Central memory CD8-positive, alpha-beta T cell (primary cell): ENCODE measurements around the gene HMGCS1.

Experiments
- ATAC-seq: fragments of 150-1000 bp; cut with Tn5 transposase; replicated peaks from 2 replicates; pipeline ENCODE4 v1.10.0; 2022; ENCODE audit warnings: mild to moderate bottlenecking, moderate FRiP score, moderate number of reproducible peaks; ENCODE audit not compliant: poor library complexity, severe bottlenecking; ENCODE audit errors: extremely low read depth
- DNase-seq, 2 donors: peaks; one replicate each; pipeline ENCODE4 v3.0.0; 2021; ENCODE audit warnings: low spot score in 2 of 2
- H3K27ac Mint-ChIP-seq: one replicate; pipeline ENCODE4 v1.8.0; 2022; ENCODE audit warnings: low read depth, mild to moderate bottlenecking, moderate library complexity, mixed read lengths
- H3K27me3 Mint-ChIP-seq: one replicate; pipeline ENCODE4 v1.8.0; 2022; ENCODE audit warnings: mixed read lengths
- H3K36me3 Mint-ChIP-seq: one replicate; pipeline ENCODE4 v1.8.0; 2022; ENCODE audit warnings: mild to moderate bottlenecking, moderate library complexity, mixed read lengths; ENCODE audit not compliant: insufficient read depth
- H3K4me1 Mint-ChIP-seq: one replicate; pipeline ENCODE4 v1.8.0; 2022; ENCODE audit warnings: mixed read lengths
- H3K4me3 Mint-ChIP-seq: one replicate; pipeline ENCODE4 v1.8.0; 2022; ENCODE audit warnings: mild to moderate bottlenecking, moderate library complexity, mixed read lengths
- H3K9me3 Mint-ChIP-seq: one replicate; pipeline ENCODE4 v1.8.0; 2022; ENCODE audit warnings: mixed read lengths

HMGCS1 gene

DNA sequence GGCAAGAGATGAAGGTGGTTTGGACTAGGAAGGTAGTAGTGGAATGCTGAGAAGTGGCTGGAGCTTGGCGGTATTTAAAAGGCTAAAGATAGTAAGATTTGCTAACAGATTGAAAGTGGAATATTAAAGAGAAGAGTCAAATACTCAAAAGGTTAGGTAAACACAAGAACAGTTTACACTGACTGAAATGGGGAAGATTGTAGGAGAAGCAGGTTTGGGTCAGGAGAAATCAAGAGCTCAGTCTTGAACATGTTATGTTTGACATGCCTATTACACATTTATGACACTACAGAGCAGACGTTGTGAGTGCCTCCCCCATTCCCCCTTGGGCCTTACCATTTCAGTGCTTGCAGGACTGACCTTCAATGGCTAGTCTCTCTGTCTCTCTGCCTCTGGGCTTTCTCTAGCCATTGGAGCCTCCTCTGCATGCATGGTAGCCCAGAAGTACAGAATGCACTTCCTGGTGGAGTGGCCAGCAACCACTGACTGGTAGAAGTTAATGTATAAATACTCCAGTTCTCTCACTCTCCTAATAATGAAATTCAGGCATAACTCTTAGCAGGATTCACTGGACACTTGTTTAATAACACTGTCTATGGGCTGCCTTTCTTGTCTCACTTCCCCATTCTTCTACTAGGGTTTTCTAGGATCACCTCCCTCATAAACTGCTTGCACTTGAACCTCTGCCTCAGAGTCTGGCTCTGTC lies 56.8 kb downstream of the HMGCS1 start:
- Mint-ChIP-seq H3K4me1 (no peaks in the 10 kb centered on the region), H3K4me3 (no peak overlapping the region), H3K27ac (no peak overlapping the region), H3K9me3 (no peaks in the 10 kb centered on the region), H3K36me3 (peaks cover 1% of the 10 kb centered on the region), H3K27me3 (peaks cover 33% of the 10 kb centered on the region)
- ATAC-seq: no peak
- DNase-seq: no peak

DNA sequence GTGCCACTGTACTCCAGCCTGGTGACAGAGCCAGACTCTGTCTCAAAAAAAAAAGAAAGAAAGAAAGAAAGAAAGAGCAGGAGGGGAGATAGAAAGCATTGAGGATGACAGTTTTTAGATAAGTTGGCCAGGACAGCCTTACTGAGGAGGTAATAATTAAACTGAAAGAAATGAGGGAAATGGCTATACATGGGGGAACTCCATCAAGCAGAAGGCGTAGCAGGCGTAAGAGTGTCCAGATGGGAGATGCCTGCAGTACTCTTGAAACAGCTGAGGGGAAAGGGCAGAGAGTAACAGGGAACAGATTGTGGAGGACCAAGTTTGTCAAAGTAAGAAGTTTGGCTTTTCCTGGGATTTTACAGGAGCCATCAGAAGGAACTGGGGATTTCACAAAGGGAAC lies 57.5 kb downstream of the HMGCS1 start:
- ATAC-seq (no peak), DNase-seq (no peak)
- no peak overlapping the region for H3K4me3 Mint-ChIP-seq
- H3K36me3 Mint-ChIP-seq: peaks cover 1% of the 10 kb centered on the region
- no peaks in the 10 kb centered on the region for H3K4me1 Mint-ChIP-seq
- no peak overlapping the region for H3K27ac Mint-ChIP-seq
- H3K27me3 Mint-ChIP-seq: peaks cover 33% of the 10 kb centered on the region
- no peaks in the 10 kb centered on the region for H3K9me3 Mint-ChIP-seq

DNA sequence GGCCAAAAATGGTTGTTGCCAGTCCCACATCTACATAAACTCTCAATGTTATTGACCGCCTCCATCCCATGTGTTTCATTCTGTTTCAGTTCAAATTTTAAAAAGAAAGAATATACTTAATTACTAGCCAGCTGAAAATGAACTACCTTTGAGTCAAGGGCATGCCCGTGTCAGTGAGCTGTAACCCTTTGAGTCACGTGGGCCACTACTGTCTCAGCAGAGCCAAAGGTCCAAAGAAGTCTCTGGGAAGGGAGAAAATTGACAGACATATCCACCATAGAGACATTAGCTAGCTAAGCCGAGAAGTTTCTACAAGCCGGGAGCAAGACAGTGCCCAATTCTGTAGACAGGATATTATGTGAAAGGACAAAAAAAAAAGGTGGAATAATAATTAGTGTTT lies 61.5 kb downstream of the HMGCS1 start:
- no peak for ATAC-seq
- Mint-ChIP-seq H3K4me3 (no peak overlapping the region), H3K4me1 (no peaks in the 10 kb centered on the region), H3K9me3 (no peaks in the 10 kb centered on the region), H3K36me3 (no peaks in the 10 kb centered on the region), H3K27me3 (peaks cover 41% of the 10 kb centered on the region), H3K27ac (no peak overlapping the region)
- DNase-seq: no peak

DNA sequence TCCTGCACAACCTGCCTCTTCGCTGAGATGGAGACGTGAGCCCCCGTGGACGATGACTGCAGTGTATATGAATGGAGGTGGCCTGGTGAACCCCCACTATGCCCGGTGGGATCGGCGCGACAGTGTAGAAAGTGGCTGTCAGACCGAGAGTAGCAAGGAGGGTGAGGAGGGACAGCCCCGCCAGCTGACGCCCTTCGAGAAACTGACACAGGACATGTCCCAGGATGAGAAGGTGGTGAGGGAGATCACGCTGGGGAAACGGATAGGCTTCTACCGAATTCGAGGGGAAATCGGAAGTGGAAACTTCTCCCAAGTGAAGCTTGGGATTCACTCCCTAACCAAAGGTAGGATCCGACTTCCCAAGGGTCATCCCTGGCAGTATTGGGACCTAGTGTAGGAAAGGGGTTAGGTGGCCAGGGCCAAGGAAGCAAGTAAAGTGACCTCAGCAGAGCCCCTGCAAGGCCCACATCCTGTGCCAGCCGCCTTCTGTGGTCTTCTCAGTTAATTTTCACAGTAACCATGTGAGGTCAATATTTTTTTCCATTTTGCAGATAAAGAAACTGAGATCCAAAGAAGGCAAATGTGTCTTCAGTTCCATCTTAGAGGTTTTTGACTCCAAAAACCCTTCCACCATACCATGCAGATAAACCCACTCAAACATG lies 67.4 kb downstream of the HMGCS1 start:
- Mint-ChIP-seq H3K9me3 (no peaks in the 10 kb centered on the region), H3K36me3 (no peaks in the 10 kb centered on the region), H3K4me1 (peaks cover 6% of the 10 kb centered on the region), H3K4me3 (peak overlapping the region; percentile 36), H3K27ac (no peak overlapping the region), H3K27me3 (peaks cover 66% of the 10 kb centered on the region)
- peak; percentile 14 for ATAC-seq
- DNase-seq: no peak

DNA sequence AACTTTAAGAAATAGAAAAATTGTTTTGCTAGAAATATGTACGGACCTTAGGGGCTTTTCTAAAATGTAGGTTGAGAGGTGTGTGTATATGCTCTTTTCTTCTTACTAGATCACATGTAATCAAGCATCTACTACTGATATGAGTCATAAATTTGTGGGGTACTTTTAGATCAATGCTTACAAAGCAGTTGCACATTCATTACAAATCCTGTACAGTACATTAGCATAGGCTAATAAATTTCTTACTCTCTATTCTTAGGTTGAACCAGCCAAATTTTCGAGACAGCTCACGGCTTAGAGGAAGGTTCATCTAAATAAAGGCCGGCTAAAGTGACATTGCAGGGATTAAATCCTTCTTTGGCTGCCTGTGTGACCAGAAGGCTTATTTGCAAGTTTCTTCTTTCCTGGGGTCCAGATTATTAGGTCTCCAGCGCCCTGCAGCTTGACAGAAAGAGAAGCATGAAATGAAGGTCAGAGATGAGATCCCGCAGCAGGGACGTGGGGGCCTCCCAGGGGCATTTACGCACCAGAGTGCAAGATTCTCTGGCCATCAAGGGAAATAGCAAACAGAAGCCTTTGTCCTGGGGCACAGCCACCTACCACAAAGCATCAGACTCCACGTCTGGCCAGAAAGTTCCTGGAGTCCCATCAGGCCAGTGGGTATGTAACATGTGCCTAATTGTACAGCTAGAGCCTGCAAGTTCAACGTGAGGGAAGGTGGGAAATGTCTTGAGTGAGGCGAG lies 68.2 kb downstream of the HMGCS1 start:
- H3K36me3 Mint-ChIP-seq: no peaks in the 10 kb centered on the region
- H3K4me3 Mint-ChIP-seq: no peak overlapping the region
- DNase-seq (no peak), ATAC-seq (no peak)
- no peak overlapping the region for H3K27ac Mint-ChIP-seq
- no peaks in the 10 kb centered on the region for H3K9me3 Mint-ChIP-seq
- peaks cover 71% of the 10 kb centered on the region for H3K27me3 Mint-ChIP-seq
- H3K4me1 Mint-ChIP-seq: peaks cover 6% of the 10 kb centered on the region

DNA sequence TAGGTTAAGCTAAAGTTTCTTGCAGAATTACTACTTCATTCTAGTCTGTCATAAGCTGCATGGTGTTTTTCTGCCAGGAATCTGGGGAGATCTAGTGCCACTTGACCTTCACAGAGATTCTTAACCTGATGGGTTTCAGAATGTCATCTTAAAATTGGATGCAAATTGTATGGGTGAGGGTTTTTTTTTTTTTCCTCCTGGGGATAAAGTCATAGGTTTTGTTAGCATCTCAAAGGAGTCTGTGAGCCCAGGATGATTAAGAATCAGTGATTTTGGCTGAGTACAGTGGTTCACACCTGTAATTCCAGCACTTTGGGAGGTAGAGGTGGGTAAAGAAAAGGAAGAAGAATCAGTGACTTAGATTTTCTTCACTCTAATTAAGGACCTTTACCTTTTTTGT lies 69.9 kb downstream of the HMGCS1 start:
- Mint-ChIP-seq H3K4me1 (peaks cover 6% of the 10 kb centered on the region), H3K36me3 (no peaks in the 10 kb centered on the region), H3K27ac (no peak overlapping the region), H3K27me3 (peaks cover 71% of the 10 kb centered on the region), H3K9me3 (no peaks in the 10 kb centered on the region), H3K4me3 (no peak overlapping the region)
- DNase-seq (no peak), ATAC-seq (no peak)

DNA sequence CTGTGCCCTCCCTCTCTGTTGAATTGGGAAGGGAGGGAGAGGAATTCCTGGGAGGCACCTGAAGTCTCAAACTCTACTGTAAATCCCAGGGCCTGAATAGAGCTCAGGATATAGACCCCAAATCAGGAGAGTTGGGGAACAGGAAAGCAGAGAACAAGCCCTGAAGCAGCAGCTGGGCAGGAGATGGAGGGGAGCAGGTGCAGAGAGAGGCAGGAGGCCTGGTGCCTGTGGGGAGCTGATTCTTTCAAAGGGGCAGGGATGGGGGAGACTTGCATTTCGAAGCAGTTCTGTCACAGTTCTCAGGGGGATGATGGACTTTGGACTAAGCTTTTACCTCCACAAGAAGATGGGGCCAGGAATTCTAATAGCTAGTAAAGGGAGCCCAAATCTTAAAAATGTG lies 71.0 kb downstream of the HMGCS1 start:
- ATAC-seq: no peak
- no peaks in the 10 kb centered on the region for H3K36me3 Mint-ChIP-seq
- no peak overlapping the region for H3K4me3 Mint-ChIP-seq
- peaks cover 6% of the 10 kb centered on the region for H3K4me1 Mint-ChIP-seq
- no peak for DNase-seq
- no peaks in the 10 kb centered on the region for H3K9me3 Mint-ChIP-seq
- H3K27ac Mint-ChIP-seq: no peak overlapping the region
- H3K27me3 Mint-ChIP-seq: peaks cover 68% of the 10 kb centered on the region
